ENCODE measurements around the gene PRKAA2. TPM values are rescaled to one million over a fixed set of nuclear protein-coding genes. Genes with fewer than 3 reads are reported as not detected.

The PRKAA2 gene
- total and polyA plus RNA-seq, 7 experiments from 2014 or later: not detected

GRCh38 chr1:56665384-56665783 is 20.3 kb downstream of the PRKAA2 start:
- H3K4me3 ChIP-seq (ENCODE audit: low read length): no peak overlapping the region
- no peaks in the 10 kb centered on the region for H3K4me1 Mint-ChIP-seq
- no peak overlapping the region for H3K27ac Mint-ChIP-seq
- no peaks in the 10 kb centered on the region for H3K36me3 ChIP-seq (ENCODE audit: control insufficient read depth in 2 of 3, insufficient read depth in 3 of 3, low read length in 3 of 3)
- H3K9me3 ChIP-seq (ENCODE audit: control insufficient read depth in 2 of 3, low read length in 3 of 3): no peaks in the 10 kb centered on the region
- H3K9me3 Mint-ChIP-seq: peaks cover 0 to 1% (median 0%) of the 10 kb centered on the region in 11 donors
- CTCF ChIA-PET: no interaction called here
- peaks cover 0 to 22% (median 7%) of the 10 kb centered on the region in 5 donors for H3K27me3 Mint-ChIP-seq
- no peaks in the 10 kb centered on the region for H3K36me3 Mint-ChIP-seq
- intact Hi-C loops (cut with micrococcal nuclease): no loop called here
- no peak overlapping the region for H3K4me3 Mint-ChIP-seq
- POLR2A ChIA-PET: no interaction called here
- H3K4me1 ChIP-seq (ENCODE audit: control insufficient read depth in 2 of 2, insufficient read depth in 2 of 2, low read length in 2 of 2): no peaks in the 10 kb centered on the region
- no peak overlapping the region for H3K27ac ChIP-seq (ENCODE audit: low read depth, low read length)
- ATAC-seq (no peak), DNase-seq (no peak)
- H3K27me3 ChIP-seq (ENCODE audit: control insufficient read depth in 2 of 2, insufficient read depth in 2 of 2, low read length in 2 of 2): no peaks in the 10 kb centered on the region

- Histone ChIP-seq H3K4me1 (ENCODE audit: control insufficient read depth in 2 of 2, insufficient read depth in 2 of 2, low read length in 2 of 2) (no peaks in the 10 kb centered on the region), H3K4me3 (ENCODE audit: low read length) (no peak overlapping the region), H3K27ac (ENCODE audit: low read depth, low read length) (no peak overlapping the region), H3K36me3 (ENCODE audit: control insufficient read depth in 2 of 3, insufficient read depth in 3 of 3, low read length in 3 of 3) (no peaks in the 10 kb centered on the region), H3K9me3 (ENCODE audit: control insufficient read depth in 2 of 3, low read length in 3 of 3) (no peaks in the 10 kb centered on the region), H3K27me3 (ENCODE audit: control insufficient read depth in 2 of 2, insufficient read depth in 2 of 2, low read length in 2 of 2) (no peaks in the 10 kb centered on the region)
- Mint-ChIP-seq H3K9me3 (peaks cover 0 to 1% (median 0%) of the 10 kb centered on the region in 11 donors), H3K27ac (no peak overlapping the region), H3K4me1 (no peaks in the 10 kb centered on the region), H3K4me3 (no peak overlapping the region), H3K36me3 (no peaks in the 10 kb centered on the region), H3K27me3 (peaks cover 0 to 22% (median 7%) of the 10 kb centered on the region in 5 donors)
- ATAC-seq (no peak), DNase-seq (no peak)
- ChIA-PET CTCF (no interaction called here), POLR2A (no interaction called here)
- intact Hi-C loops (cut with micrococcal nuclease): no loop called here
Observed at GRCh38 chr1:56666112-56666608, 21.0 kb downstream of the PRKAA2 start.

- H3K36me3 ChIP-seq (ENCODE audit: control insufficient read depth in 2 of 3, insufficient read depth in 3 of 3, low read length in 3 of 3): no peaks in the 10 kb centered on the region
- intact Hi-C loops (cut with micrococcal nuclease): no loop called here
- CTCF ChIA-PET: no interaction called here
- H3K4me3 ChIP-seq (ENCODE audit: low read length): no peak overlapping the region
- H3K36me3 Mint-ChIP-seq: no peaks in the 10 kb centered on the region
- H3K9me3 ChIP-seq (ENCODE audit: control insufficient read depth in 2 of 3, low read length in 3 of 3): no peaks in the 10 kb centered on the region
- H3K27ac Mint-ChIP-seq: no peak overlapping the region
- POLR2A ChIA-PET: no interaction called here
- H3K4me3 Mint-ChIP-seq: no peak overlapping the region
- H3K27ac ChIP-seq (ENCODE audit: low read depth, low read length): no peak overlapping the region
- H3K4me1 ChIP-seq (ENCODE audit: control insufficient read depth in 2 of 2, insufficient read depth in 2 of 2, low read length in 2 of 2): no peaks in the 10 kb centered on the region
- H3K27me3 Mint-ChIP-seq: peaks cover 3 to 32% (median 6%) of the 10 kb centered on the region in 5 donors
- DNase-seq (no peak), ATAC-seq (no peak)
- no peaks in the 10 kb centered on the region for H3K9me3 Mint-ChIP-seq
- H3K27me3 ChIP-seq (ENCODE audit: control insufficient read depth in 2 of 2, insufficient read depth in 2 of 2, low read length in 2 of 2): no peaks in the 10 kb centered on the region
- no peaks in the 10 kb centered on the region for H3K4me1 Mint-ChIP-seq
Observed at GRCh38 chr1:56670350-56670749, 25.2 kb downstream of the PRKAA2 start.

GRCh38 chr1:56671085-56671484 is 26.0 kb downstream of the PRKAA2 start:
- no peaks in the 10 kb centered on the region for H3K9me3 ChIP-seq (ENCODE audit: control insufficient read depth in 2 of 3, low read length in 3 of 3)
- peaks cover 0 to 2% (median 0%) of the 10 kb centered on the region in 11 donors for H3K9me3 Mint-ChIP-seq
- no peak overlapping the region for H3K4me3 ChIP-seq (ENCODE audit: low read length)
- H3K36me3 ChIP-seq (ENCODE audit: control insufficient read depth in 2 of 3, insufficient read depth in 3 of 3, low read length in 3 of 3): no peaks in the 10 kb centered on the region
- no peaks in the 10 kb centered on the region for H3K36me3 Mint-ChIP-seq
- DNase-seq (no peak), ATAC-seq (no peak)
- H3K4me3 Mint-ChIP-seq: no peak overlapping the region
- H3K4me1 ChIP-seq (ENCODE audit: control insufficient read depth in 2 of 2, insufficient read depth in 2 of 2, low read length in 2 of 2): no peaks in the 10 kb centered on the region
- H3K27me3 ChIP-seq (ENCODE audit: control insufficient read depth in 2 of 2, insufficient read depth in 2 of 2, low read length in 2 of 2): no peaks in the 10 kb centered on the region
- POLR2A ChIA-PET: no interaction called here
- no peak overlapping the region for H3K27ac Mint-ChIP-seq
- intact Hi-C loops (cut with micrococcal nuclease): no loop called here
- H3K4me1 Mint-ChIP-seq: no peaks in the 10 kb centered on the region
- H3K27me3 Mint-ChIP-seq: peaks cover 3 to 24% (median 6%) of the 10 kb centered on the region in 5 donors
- no peak overlapping the region for H3K27ac ChIP-seq (ENCODE audit: low read depth, low read length)
- CTCF ChIA-PET: interaction anchor here (0.6 kb wide), 1 partner anchor 797 kb away, joined by 3 read pairs; no protein-coding TSS in a partner anchor

- Histone ChIP-seq H3K27me3 (ENCODE audit: control insufficient read depth in 2 of 2, insufficient read depth in 2 of 2, low read length in 2 of 2) (no peaks in the 10 kb centered on the region), H3K4me3 (ENCODE audit: low read length) (no peak overlapping the region), H3K4me1 (ENCODE audit: control insufficient read depth in 2 of 2, insufficient read depth in 2 of 2, low read length in 2 of 2) (no peaks in the 10 kb centered on the region), H3K9me3 (ENCODE audit: control insufficient read depth in 2 of 3, low read length in 3 of 3) (no peaks in the 10 kb centered on the region), H3K27ac (ENCODE audit: low read depth, low read length) (no peak overlapping the region), H3K36me3 (ENCODE audit: control insufficient read depth in 2 of 3, insufficient read depth in 3 of 3, low read length in 3 of 3) (no peaks in the 10 kb centered on the region)
- no peak for ATAC-seq
- no peak overlapping the region for H3K27ac Mint-ChIP-seq
- H3K4me3 Mint-ChIP-seq: no peak overlapping the region
- CTCF ChIA-PET: interaction anchor here (0.6 kb wide), 1 partner anchor 797 kb away, joined by 3 read pairs; no protein-coding TSS in a partner anchor
- peaks cover 3 to 20% (median 6%) of the 10 kb centered on the region in 5 donors for H3K27me3 Mint-ChIP-seq
- intact Hi-C loops (cut with micrococcal nuclease): no loop called here
- H3K4me1 Mint-ChIP-seq: no peaks in the 10 kb centered on the region
- POLR2A ChIA-PET: no interaction called here
- H3K36me3 Mint-ChIP-seq: no peaks in the 10 kb centered on the region
- H3K9me3 Mint-ChIP-seq: peaks cover 0 to 3% (median 0%) of the 10 kb centered on the region in 11 donors
- DNase-seq: no peak
Observed at GRCh38 chr1:56671542-56671941, 26.4 kb downstream of the PRKAA2 start.

GRCh38 chr1:56672579-56672978 is 27.5 kb downstream of the PRKAA2 start:
- H3K4me3 Mint-ChIP-seq: no peak overlapping the region
- intact Hi-C loops (cut with micrococcal nuclease): no loop called here
- no peaks in the 10 kb centered on the region for H3K4me1 ChIP-seq (ENCODE audit: control insufficient read depth in 2 of 2, insufficient read depth in 2 of 2, low read length in 2 of 2)
- peaks cover 3 to 20% (median 6%) of the 10 kb centered on the region in 5 donors for H3K27me3 Mint-ChIP-seq
- no peak overlapping the region for H3K27ac ChIP-seq (ENCODE audit: low read depth, low read length)
- peaks cover 0 to 3% (median 0%) of the 10 kb centered on the region in 11 donors for H3K9me3 Mint-ChIP-seq
- ChIA-PET CTCF (no interaction called here), POLR2A (no interaction called here)
- H3K9me3 ChIP-seq (ENCODE audit: control insufficient read depth in 2 of 3, low read length in 3 of 3): no peaks in the 10 kb centered on the region
- no peaks in the 10 kb centered on the region for H3K36me3 Mint-ChIP-seq
- H3K4me1 Mint-ChIP-seq: no peaks in the 10 kb centered on the region
- no peak for DNase-seq
- H3K36me3 ChIP-seq (ENCODE audit: control insufficient read depth in 2 of 3, insufficient read depth in 3 of 3, low read length in 3 of 3): no peaks in the 10 kb centered on the region
- no peak for ATAC-seq
- no peak overlapping the region for H3K27ac Mint-ChIP-seq
- H3K4me3 ChIP-seq (ENCODE audit: low read length): no peak overlapping the region
- no peaks in the 10 kb centered on the region for H3K27me3 ChIP-seq (ENCODE audit: control insufficient read depth in 2 of 2, insufficient read depth in 2 of 2, low read length in 2 of 2)

- H3K27ac Mint-ChIP-seq: no peak overlapping the region
- Histone ChIP-seq H3K4me3 (ENCODE audit: low read length) (no peak overlapping the region), H3K27me3 (ENCODE audit: control insufficient read depth in 2 of 2, insufficient read depth in 2 of 2, low read length in 2 of 2) (no peaks in the 10 kb centered on the region), H3K27ac (ENCODE audit: low read depth, low read length) (no peak overlapping the region), H3K4me1 (ENCODE audit: control insufficient read depth in 2 of 2, insufficient read depth in 2 of 2, low read length in 2 of 2) (no peaks in the 10 kb centered on the region), H3K36me3 (ENCODE audit: control insufficient read depth in 2 of 3, insufficient read depth in 3 of 3, low read length in 3 of 3) (no peaks in the 10 kb centered on the region), H3K9me3 (ENCODE audit: control insufficient read depth in 2 of 3, low read length in 3 of 3) (no peaks in the 10 kb centered on the region)
- DNase-seq: no peak
- POLR2A ChIA-PET: no interaction called here
- H3K4me3 Mint-ChIP-seq: no peak overlapping the region
- H3K27me3 Mint-ChIP-seq: peaks cover 0 to 12% (median 8%) of the 10 kb centered on the region in 5 donors
- H3K9me3 Mint-ChIP-seq: peaks cover 0 to 8% (median 0%) of the 10 kb centered on the region in 11 donors
- H3K36me3 Mint-ChIP-seq: no peaks in the 10 kb centered on the region
- no peaks in the 10 kb centered on the region for H3K4me1 Mint-ChIP-seq
- ATAC-seq: no peak
- CTCF ChIA-PET: no interaction called here
- intact Hi-C loops (cut with micrococcal nuclease): no loop called here
Observed at GRCh38 chr1:56675763-56676162, 30.6 kb downstream of the PRKAA2 start.

All from naive thymus-derived CD4-positive, alpha-beta T cell (primary cell).